Upper lobe of left lung (tissue), 4 donors: ENCODE measurements around the gene IP6K1.

Source experiments
- POLR2A ChIP-seq, 4 donors: fragments of 450-650 bp; IDR thresholded peaks; one replicate each; pipeline ENCODE4 v1.5.1; 2016 to 2017; ENCODE audit warnings: antibody characterized with exemption in 4 of 4, mild to moderate bottlenecking in 2 of 4
- TF ChIP-seq, protein P1 (sequence below), 6 experiments: fragments of 450-650 bp in 4 of 6; fragments of 200-600 bp in 2 of 6; sonication (generic) in 2 of 6; IDR thresholded peaks; one replicate each; pipeline ENCODE4 v1.5.1; 2016 to 2019; ENCODE audit warnings: antibody characterized with exemption in 6 of 6

DNA sequence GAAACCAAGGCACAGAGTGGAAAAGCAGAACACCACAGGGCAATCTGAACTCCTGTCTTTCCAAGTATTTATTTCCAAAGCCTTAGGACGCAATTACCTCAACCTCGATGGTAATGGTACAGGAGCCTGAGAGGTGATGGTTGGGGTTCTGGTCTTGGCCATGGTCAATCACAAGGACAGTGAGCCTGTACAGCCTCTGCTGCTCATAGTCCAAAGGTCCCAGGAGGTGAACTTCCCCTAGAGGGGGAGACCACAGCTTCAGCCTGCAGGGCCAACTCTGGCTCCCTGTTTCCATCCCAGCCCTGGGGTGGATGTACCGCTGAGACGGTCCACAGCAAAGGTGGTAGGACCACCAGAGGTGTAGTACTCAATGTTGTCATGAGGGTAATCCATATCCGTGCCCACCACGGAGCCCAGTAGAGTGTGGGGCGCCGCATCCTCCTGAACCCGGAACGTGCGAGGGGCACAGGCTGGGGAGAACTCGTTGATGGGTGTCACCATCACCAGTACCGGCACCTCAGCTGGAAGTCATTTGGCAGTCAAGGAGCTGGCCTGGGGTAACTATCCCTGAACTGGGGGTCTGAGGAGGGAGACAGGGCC lies 7.2 kb upstream of the IP6K1 start:
- TF ChIP-seq, protein P1, sequence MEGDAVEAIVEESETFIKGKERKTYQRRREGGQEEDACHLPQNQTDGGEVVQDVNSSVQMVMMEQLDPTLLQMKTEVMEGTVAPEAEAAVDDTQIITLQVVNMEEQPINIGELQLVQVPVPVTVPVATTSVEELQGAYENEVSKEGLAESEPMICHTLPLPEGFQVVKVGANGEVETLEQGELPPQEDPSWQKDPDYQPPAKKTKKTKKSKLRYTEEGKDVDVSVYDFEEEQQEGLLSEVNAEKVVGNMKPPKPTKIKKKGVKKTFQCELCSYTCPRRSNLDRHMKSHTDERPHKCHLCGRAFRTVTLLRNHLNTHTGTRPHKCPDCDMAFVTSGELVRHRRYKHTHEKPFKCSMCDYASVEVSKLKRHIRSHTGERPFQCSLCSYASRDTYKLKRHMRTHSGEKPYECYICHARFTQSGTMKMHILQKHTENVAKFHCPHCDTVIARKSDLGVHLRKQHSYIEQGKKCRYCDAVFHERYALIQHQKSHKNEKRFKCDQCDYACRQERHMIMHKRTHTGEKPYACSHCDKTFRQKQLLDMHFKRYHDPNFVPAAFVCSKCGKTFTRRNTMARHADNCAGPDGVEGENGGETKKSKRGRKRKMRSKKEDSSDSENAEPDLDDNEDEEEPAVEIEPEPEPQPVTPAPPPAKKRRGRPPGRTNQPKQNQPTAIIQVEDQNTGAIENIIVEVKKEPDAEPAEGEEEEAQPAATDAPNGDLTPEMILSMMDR (IDR thresholded peaks at IDR 0.05): no peak
- TF ChIP-seq POLR2A (IDR thresholded peaks at IDR 0.05): no peak
